Caco-2 (cell line): Measurements from ENCODE around the gene YBX1. TPM values are rescaled to one million over a fixed set of nuclear protein-coding genes. Genes with fewer than 3 reads are reported as not detected.

Experiments
- BruUV-seq: library from RNA; stranded (reverse); fragments of 400-500 nt; replicated peaks from 2 replicates; lab custom pipeline; 2021; lab: Mats Ljungman, UMichigan
- CTCF ChIA-PET: fragments of 300-600 bp; sonication (Branson Sonifier 250); formaldehyde crosslinking; loops from one replicate; lab custom pipeline; 2022; ENCODE audit warnings: antibody characterized with exemption; lab: Charles Lee
- POLR2A ChIA-PET: fragments of 300-600 bp; sonication (Branson Sonifier 250); formaldehyde crosslinking; loops from one replicate; lab custom pipeline; 2022; ENCODE audit warnings: antibody characterized with exemption; lab: Charles Lee
- DNase-seq, 2 experiments: peaks; one replicate each; pipeline versions ENCODE4 v3.0.0 to v3.0.0-alpha.2; 2020 to 2022
- H3K27me3 ChIP-seq: replicated peaks from 2 replicates; pipeline ENCODE4 v1.6.0; 2011; ENCODE audit warnings: low read length; ENCODE audit not compliant: control insufficient read depth, insufficient read depth
- H3K36me3 ChIP-seq: 2 replicates; pipeline ENCODE4 v1.5.1; 2011; ENCODE audit warnings: low read length; ENCODE audit not compliant: control insufficient read depth, insufficient read depth
- H3K4me1 ChIP-seq: fragments of 250-450 bp; sonication (Bioruptor Pico); 2 replicates; pipeline ENCODE4 v1.5.1; 2020; ENCODE audit warnings: mild to moderate bottlenecking
- H3K4me3 ChIP-seq: 2 replicates; pipeline ENCODE4 v1.5.1; 2011; ENCODE audit warnings: low read depth, mild to moderate bottlenecking, control low read depth, low read length
- H3K9me3 ChIP-seq: fragments of 250-450 bp; sonication (Bioruptor Pico); 2 replicates; pipeline ENCODE4 v1.5.1; 2020; ENCODE audit warnings: mild to moderate bottlenecking, moderate library complexity
- H3K27ac Mint-ChIP-seq: one replicate; pipeline ENCODE4 v1.8.0; 2022; ENCODE audit warnings: mixed read lengths; ENCODE audit not compliant: unreplicated experiment
- H3K27me3 Mint-ChIP-seq: one replicate; pipeline ENCODE4 v1.8.0; 2022; ENCODE audit warnings: mixed read lengths; ENCODE audit not compliant: insufficient read depth, unreplicated experiment
- H3K36me3 Mint-ChIP-seq: one replicate; pipeline ENCODE4 v1.8.0; 2022; ENCODE audit warnings: mild to moderate bottlenecking, mixed read lengths; ENCODE audit not compliant: insufficient read depth, unreplicated experiment
- H3K4me1 Mint-ChIP-seq: one replicate; pipeline ENCODE4 v1.8.0; 2022; ENCODE audit warnings: low read depth, mixed read lengths; ENCODE audit not compliant: unreplicated experiment
- H3K4me3 Mint-ChIP-seq: one replicate; pipeline ENCODE4 v1.8.0; 2022; ENCODE audit warnings: mild to moderate bottlenecking, moderate library complexity, mixed read lengths; ENCODE audit not compliant: unreplicated experiment
- H3K9me3 Mint-ChIP-seq: one replicate; pipeline ENCODE4 v1.8.0; 2022; ENCODE audit warnings: mixed read lengths; ENCODE audit not compliant: unreplicated experiment
- intact Hi-C: fragments of 100-400 bp; cut with micrococcal nuclease; formaldehyde crosslinking; loops from one replicate; pipeline ENCODE4 v1.10.0; 2022; ENCODE audit not compliant: unreplicated experiment
- total RNA-seq: library from RNA; stranded (reverse); gene quantifications from 2 replicates; pipeline ENCODE4 v1.2.3, GENCODE V29; 2022
- TF ChIP-seq, protein P1 (sequence below), 2 experiments: fragments of 200-600 bp in 1 of 2; IDR thresholded peaks; 1 replicate in 1 of 2; 2 replicates in 1 of 2; pipeline versions ENCODE4 v1.5.1 to v1.8.0; 2011 to 2022; ENCODE audit warnings: antibody characterized with exemption in 1 of 2, control low read depth in 1 of 2, inconsistent platforms in 1 of 2, low read depth in 1 of 2, low read length in 1 of 2, mild to moderate bottlenecking in 1 of 2, moderate library complexity in 1 of 2; ENCODE audit not compliant: insufficient read depth in 1 of 2, severe bottlenecking in 1 of 2, unreplicated experiment in 1 of 2

YBX1 gene
- total RNA-seq, 1 experiment from 2014 or later, result 567 TPM

DNA sequence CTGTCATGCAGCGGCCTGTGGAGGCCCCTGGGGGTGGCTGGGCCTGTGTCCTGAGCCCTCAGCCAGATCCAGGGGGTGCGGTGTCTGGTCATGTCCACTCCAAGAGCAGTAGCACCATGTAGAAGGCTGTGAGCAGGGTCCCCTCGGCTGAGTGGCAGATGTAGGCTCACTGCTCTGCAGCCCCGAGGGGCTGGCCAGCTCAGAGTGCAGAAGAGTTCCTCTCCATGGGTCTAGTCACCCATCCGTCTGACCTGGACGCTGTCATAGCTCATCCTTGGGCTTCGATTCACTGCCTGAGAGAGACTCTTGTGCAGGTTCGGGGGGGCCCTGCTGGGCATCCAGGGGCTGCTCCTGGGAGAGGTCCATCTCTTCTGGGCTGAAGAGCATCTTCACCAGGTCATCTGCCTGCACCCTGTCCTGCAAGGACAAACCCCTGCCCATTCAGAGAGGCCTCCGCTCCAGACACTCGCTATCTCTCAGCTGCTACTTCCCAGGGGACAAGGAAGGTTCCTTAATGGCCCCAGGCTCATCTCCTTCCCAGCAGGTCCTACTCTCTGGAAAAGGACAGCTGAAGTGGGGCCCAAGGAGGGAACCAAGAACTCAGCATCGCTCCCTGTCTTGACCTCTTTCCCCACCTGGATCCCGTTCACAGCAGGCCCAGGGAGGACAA, 64.4 kb downstream of the YBX1 start:
- Mint-ChIP-seq H3K36me3 (peaks cover 2% of the 10 kb centered on the region), H3K4me3 (no peak overlapping the region), H3K27me3 (no peaks in the 10 kb centered on the region), H3K9me3 (peaks cover 3% of the 10 kb centered on the region), H3K4me1 (peaks cover 9% of the 10 kb centered on the region), H3K27ac (no peak overlapping the region)
- intact Hi-C loops, result no loop called here
- no peaks in the 10 kb centered on the region for H3K4me1 ChIP-seq
- peak in 1 of 2 experiments; percentile 21 for DNase-seq
- no peaks in the 10 kb centered on the region for H3K9me3 ChIP-seq
- TF ChIP-seq, protein P1, sequence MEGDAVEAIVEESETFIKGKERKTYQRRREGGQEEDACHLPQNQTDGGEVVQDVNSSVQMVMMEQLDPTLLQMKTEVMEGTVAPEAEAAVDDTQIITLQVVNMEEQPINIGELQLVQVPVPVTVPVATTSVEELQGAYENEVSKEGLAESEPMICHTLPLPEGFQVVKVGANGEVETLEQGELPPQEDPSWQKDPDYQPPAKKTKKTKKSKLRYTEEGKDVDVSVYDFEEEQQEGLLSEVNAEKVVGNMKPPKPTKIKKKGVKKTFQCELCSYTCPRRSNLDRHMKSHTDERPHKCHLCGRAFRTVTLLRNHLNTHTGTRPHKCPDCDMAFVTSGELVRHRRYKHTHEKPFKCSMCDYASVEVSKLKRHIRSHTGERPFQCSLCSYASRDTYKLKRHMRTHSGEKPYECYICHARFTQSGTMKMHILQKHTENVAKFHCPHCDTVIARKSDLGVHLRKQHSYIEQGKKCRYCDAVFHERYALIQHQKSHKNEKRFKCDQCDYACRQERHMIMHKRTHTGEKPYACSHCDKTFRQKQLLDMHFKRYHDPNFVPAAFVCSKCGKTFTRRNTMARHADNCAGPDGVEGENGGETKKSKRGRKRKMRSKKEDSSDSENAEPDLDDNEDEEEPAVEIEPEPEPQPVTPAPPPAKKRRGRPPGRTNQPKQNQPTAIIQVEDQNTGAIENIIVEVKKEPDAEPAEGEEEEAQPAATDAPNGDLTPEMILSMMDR (IDR thresholded peaks at IDR 0.05; ENCODE audit: insufficient read depth in 1 of 2, low read depth in 1 of 2, low read length in 1 of 2, severe bottlenecking in 1 of 2, unreplicated experiment in 1 of 2), result no peak
- ChIA-PET CTCF (interaction anchor here (0.5 kb wide), 1 partner anchor 110 kb away, joined by 3 read pairs; no protein-coding TSS in a partner anchor), POLR2A (no interaction called here)
- H3K4me3 ChIP-seq, result no peak overlapping the region
- no peaks in the 10 kb centered on the region for H3K36me3 ChIP-seq
- H3K27me3 ChIP-seq, result no peaks in the 10 kb centered on the region
- BruUV-seq, result no TSS peak

DNA sequence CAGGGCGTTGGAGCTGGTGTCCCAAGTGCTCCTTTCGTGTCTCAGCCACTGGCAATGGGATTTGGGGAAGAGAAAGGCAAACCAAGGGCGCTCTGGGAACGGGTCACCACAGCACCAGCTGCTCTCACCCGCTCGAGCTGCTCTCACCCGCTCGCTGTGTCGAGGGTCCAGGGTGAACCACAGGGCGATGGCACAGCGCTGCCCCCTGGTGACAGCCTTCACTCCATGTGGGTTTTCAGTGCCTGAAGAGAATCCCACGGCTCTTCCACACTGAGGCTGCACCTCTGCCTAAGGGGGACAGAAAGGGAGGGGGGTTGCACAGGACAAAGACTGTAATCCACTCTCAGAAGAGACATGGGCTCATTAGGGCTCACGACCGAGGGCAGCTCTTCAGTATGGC, 64.9 kb downstream of the YBX1 start:
- Histone ChIP-seq H3K4me1 (no peaks in the 10 kb centered on the region), H3K27me3 (no peaks in the 10 kb centered on the region), H3K36me3 (no peaks in the 10 kb centered on the region), H3K4me3 (no peak overlapping the region), H3K9me3 (no peaks in the 10 kb centered on the region)
- BruUV-seq, result no TSS peak
- TF ChIP-seq, protein P1 (IDR thresholded peaks at IDR 0.05; ENCODE audit: insufficient read depth in 1 of 2, low read depth in 1 of 2, low read length in 1 of 2, severe bottlenecking in 1 of 2, unreplicated experiment in 1 of 2), result peak; percentile 58 to 69
- Mint-ChIP-seq H3K4me1 (peaks cover 9% of the 10 kb centered on the region), H3K27me3 (no peaks in the 10 kb centered on the region), H3K36me3 (peaks cover 8% of the 10 kb centered on the region), H3K27ac (no peak overlapping the region), H3K4me3 (no peak overlapping the region), H3K9me3 (peaks cover 8% of the 10 kb centered on the region)
- DNase-seq, result peak; percentile 22 to 40
- intact Hi-C loops, result no loop called here
- ChIA-PET POLR2A (no interaction called here), CTCF (interaction anchor here (0.5 kb wide), 2 partner anchors 110 to 562 kb away, joined by 3 to 7 read pairs; no protein-coding TSS in a partner anchor)

DNA sequence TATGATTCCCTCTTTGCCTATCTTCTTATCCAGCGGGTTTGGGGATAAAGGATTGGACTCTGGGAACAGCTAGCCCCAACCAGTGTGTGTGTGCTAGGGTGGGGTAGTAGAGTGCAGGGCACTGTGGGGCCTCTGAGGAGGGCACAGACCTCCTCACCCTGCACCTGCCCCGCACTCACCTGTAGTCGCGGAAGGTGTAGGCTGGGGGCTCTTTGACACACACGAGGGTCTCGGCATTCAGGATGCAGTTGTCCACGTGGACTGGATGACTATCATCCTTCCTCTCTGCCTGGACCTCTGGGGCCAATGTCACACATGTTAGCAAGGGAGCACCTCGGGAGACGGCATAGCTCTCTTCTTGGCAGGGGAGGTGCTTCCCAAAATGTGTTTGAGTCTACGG, 65.8 kb downstream of the YBX1 start:
- H3K4me1 ChIP-seq, result no peaks in the 10 kb centered on the region
- H3K4me3 Mint-ChIP-seq, result no peak overlapping the region
- peaks cover 9% of the 10 kb centered on the region for H3K4me1 Mint-ChIP-seq
- peaks cover 10% of the 10 kb centered on the region for H3K9me3 Mint-ChIP-seq
- H3K27ac Mint-ChIP-seq, result no peak overlapping the region
- H3K9me3 ChIP-seq, result no peaks in the 10 kb centered on the region
- no peaks in the 10 kb centered on the region for H3K27me3 ChIP-seq
- H3K27me3 Mint-ChIP-seq, result no peaks in the 10 kb centered on the region
- H3K36me3 ChIP-seq, result no peaks in the 10 kb centered on the region
- ChIA-PET CTCF (no interaction called here), POLR2A (no interaction called here)
- no peak overlapping the region for H3K4me3 ChIP-seq
- no TSS peak for BruUV-seq
- TF ChIP-seq, protein P1 (IDR thresholded peaks at IDR 0.05; ENCODE audit: insufficient read depth in 1 of 2, low read depth in 1 of 2, low read length in 1 of 2, severe bottlenecking in 1 of 2, unreplicated experiment in 1 of 2), result no peak
- intact Hi-C loops, result no loop called here
- H3K36me3 Mint-ChIP-seq, result peaks cover 14% of the 10 kb centered on the region
- no peak for DNase-seq
